Left kidney (tissue), 8 donors: ENCODE results near the gene CCNG2. TPM values are rescaled to one million over a fixed set of nuclear protein-coding genes. Genes with fewer than 3 reads are reported as not detected.
"Not testable (repeated sequence)": the region's sequence is repeated elsewhere in the genome, so short reads cannot be mapped to it uniquely, and the experiment has no call there.

Source experiments
- DNase-seq: peaks from one replicate; pipeline ENCODE4 v3.0.0-alpha.2; 2013
- long read RNA-seq, 8 donors: transcript quantifications; one replicate each; lab custom pipeline, GENCODE V29; 2026
- polyA plus RNA-seq: library from polyadenylated mRNA; unstranded; fragments of 120-200 nt; gene quantifications from one replicate; pipeline ENCODE4 v1.2.1, GENCODE V29; 2013; ENCODE audit not compliant: insufficient read length

Gene CCNG2
- polyA plus RNA-seq: 155 TPM
- long read RNA-seq, donor 1, full-length matches to known transcripts: 18 of 147 reads
- long read RNA-seq, donor 1, partial matches to known transcripts: 129 of 147 reads
- long read RNA-seq, donor 1, other reads (novel, unspliced or antisense): 0 of 147 reads
- long read RNA-seq, donor 2, full-length matches to known transcripts: 25 of 42 reads
- long read RNA-seq, donor 2, partial matches to known transcripts: 12 of 42 reads
- long read RNA-seq, donor 2, other reads (novel, unspliced or antisense): 5 of 42 reads
- long read RNA-seq, donor 3, full-length matches to known transcripts: 20 of 25 reads
- long read RNA-seq, donor 3, partial matches to known transcripts: 5 of 25 reads
- long read RNA-seq, donor 3, other reads (novel, unspliced or antisense): 0 of 25 reads
- long read RNA-seq, donor 4: 0 reads
- long read RNA-seq, donor 5, full-length matches to known transcripts: 30 of 30 reads
- long read RNA-seq, donor 5, partial matches to known transcripts: 0 of 30 reads
- long read RNA-seq, donor 5, other reads (novel, unspliced or antisense): 0 of 30 reads
- long read RNA-seq, donor 6, full-length matches to known transcripts: 29 of 133 reads
- long read RNA-seq, donor 6, partial matches to known transcripts: 104 of 133 reads
- long read RNA-seq, donor 6, other reads (novel, unspliced or antisense): 0 of 133 reads
- long read RNA-seq, donor 7, full-length matches to known transcripts: 22 of 212 reads
- long read RNA-seq, donor 7, partial matches to known transcripts: 181 of 212 reads
- long read RNA-seq, donor 7, other reads (novel, unspliced or antisense): 9 of 212 reads
- long read RNA-seq, donor 8, full-length matches to known transcripts: 11 of 16 reads
- long read RNA-seq, donor 8, partial matches to known transcripts: 5 of 16 reads
- long read RNA-seq, donor 8, other reads (novel, unspliced or antisense): 0 of 16 reads

GRCh38 chr4:77156912-77157858 is at the start of gene CCNG2:
Gene CCNG2, plus strand, starts transcription at chr4:77157207. Its CDS starts 1,326 bp downstream, at chr4:77158533.
- peak; percentile 98 for DNase-seq

GRCh38 chr4:77110730-77111129 is 46.3 kb upstream of the CCNG2 start:
- DNase-seq: no peak

- DNase-seq: no peak
Observed at GRCh38 chr4:77113069-77113468, 43.9 kb upstream of the CCNG2 start.

GRCh38 chr4:77117721-77118120 is 39.3 kb upstream of the CCNG2 start:
- DNase-seq: no peak

GRCh38 chr4:77120886-77121508 is 36.0 kb upstream of the CCNG2 start:
- DNase-seq: no peak

- DNase-seq: no peak
Observed at GRCh38 chr4:77121736-77122240, 35.2 kb upstream of the CCNG2 start.

- DNase-seq: no peak
Observed at GRCh38 chr4:77122656-77123055, 34.4 kb upstream of the CCNG2 start.

- no peak for DNase-seq
Observed at GRCh38 chr4:77123411-77123810, 33.6 kb upstream of the CCNG2 start.

- no peak for DNase-seq
Observed at GRCh38 chr4:77124576-77124975, 32.4 kb upstream of the CCNG2 start.

GRCh38 chr4:77125961-77126360 is 31.0 kb upstream of the CCNG2 start:
- DNase-seq: no peak

GRCh38 chr4:77126809-77127208 is 30.2 kb upstream of the CCNG2 start:
- DNase-seq: no peak

- DNase-seq: no peak
Observed at GRCh38 chr4:77127215-77127614, 29.8 kb upstream of the CCNG2 start.

- no peak for DNase-seq
Observed at GRCh38 chr4:77127837-77128621, 29.0 kb upstream of the CCNG2 start.

- no peak for DNase-seq
Observed at GRCh38 chr4:77132652-77133312, 24.2 kb upstream of the CCNG2 start.

- not testable (repeated sequence) for DNase-seq
Observed at GRCh38 chr4:77137448-77137847, 19.6 kb upstream of the CCNG2 start.

- no peak for DNase-seq
Observed at GRCh38 chr4:77141964-77142645, 14.9 kb upstream of the CCNG2 start.

- DNase-seq: no peak
Observed at GRCh38 chr4:77142646-77143028, 14.4 kb upstream of the CCNG2 start.

- DNase-seq: no peak
Observed at GRCh38 chr4:77143091-77143490, 13.9 kb upstream of the CCNG2 start.

GRCh38 chr4:77145842-77146185 is 11.2 kb upstream of the CCNG2 start:
- DNase-seq: no peak
